Testis (tissue), 3 donors: ENCODE measurements around the gene TEX2. TPM values are rescaled to one million over a fixed set of nuclear protein-coding genes. Genes with fewer than 3 reads are reported as not detected.
"Not testable (repeated sequence)": the region's sequence is repeated elsewhere in the genome, so short reads cannot be mapped to it uniquely, and the experiment has no call there.

ENCODE experiments used
- DNase-seq: peaks from one replicate; pipeline ENCODE4 v3.0.0-alpha.2; 2019
- H3K27ac ChIP-seq, 2 donors: fragments of 200-600 bp; sonication (generic); one replicate each; pipeline ENCODE4 v1.5.1; 2019
- H3K27me3 ChIP-seq: fragments of 200-600 bp; sonication (generic); one replicate; pipeline ENCODE4 v1.5.1; 2019
- H3K36me3 ChIP-seq: fragments of 200-600 bp; sonication (generic); one replicate; pipeline ENCODE4 v1.5.1; 2017; ENCODE audit warnings: low read depth; ENCODE audit errors: missing control alignments
- H3K4me1 ChIP-seq: fragments of 200-600 bp; sonication (generic); one replicate; pipeline ENCODE4 v1.5.1; 2019
- H3K4me3 ChIP-seq, 2 donors: fragments of 200-600 bp; sonication (generic); one replicate each; pipeline ENCODE4 v1.5.1; 2017 to 2019
- H3K9me3 ChIP-seq: fragments of 200-600 bp; sonication (generic); one replicate; pipeline ENCODE4 v1.5.1; 2017
- CTCF ChIP-seq, 3 experiments: fragments of 450-650 bp in 2 of 3; fragments of 200-600 bp in 1 of 3; sonication (generic) in 1 of 3; IDR thresholded peaks; one replicate each; pipeline ENCODE4 v1.5.1; 2016 to 2019; ENCODE audit warnings: antibody characterized with exemption in 3 of 3, mild to moderate bottlenecking in 2 of 3, moderate library complexity in 1 of 3
- POLR2A ChIP-seq: fragments of 450-650 bp; IDR thresholded peaks from one replicate; pipeline ENCODE4 v1.6.1; 2017; ENCODE audit warnings: antibody characterized with exemption, mild to moderate bottlenecking, moderate library complexity
- WGBS, 2 donors: methylation state at CpG; one replicate each; pipeline ENCODE4 v1.1.5; 2018; 5-methylcytosine and 5-hydroxymethylcytosine counted together
- intact Hi-C: fragments of 100-400 bp; cut with DNase I; formaldehyde crosslinking; loops from one replicate; pipeline ENCODE4 v1.15.1; 2023; ENCODE audit warnings: low total_unique reads
- polyA plus RNA-seq: library from polyadenylated mRNA; stranded (reverse); fragments of 350-450 nt; fragmentation: Illumina TruSeq; extraction: RNeasy Lipid Tissue Mini Kit (QIAGEN cat#74804); gene quantifications from one replicate; pipeline ENCODE4 v1.2.3, GENCODE V29; 2014; ENCODE audit warnings: low read depth, low replicate concordance; ENCODE audit not compliant: insufficient read depth
- total RNA-seq, 2 donors: library from RNA; depleted of rRNA; stranded (reverse); fragments of >200 nt; gene quantifications; one replicate each; pipeline ENCODE4 v1.2.3, GENCODE V29; 2016

TEX2 gene
- total and polyA plus RNA-seq, 3 donors from 2014 or later = 66.0 to 136 (median 99.9) TPM

GRCh38 chr17:64128787-64129514 is 134.1 kb downstream of the TEX2 start:
- Histone ChIP-seq H3K27ac (peak overlapping the region; percentile 89 to 94), H3K4me1 (peaks cover 11% of the 10 kb centered on the region), H3K27me3 (no peaks in the 10 kb centered on the region), H3K36me3 (no peaks in the 10 kb centered on the region), H3K4me3 (peak overlapping the region; percentile 83 to 95), H3K9me3 (no peaks in the 10 kb centered on the region)
- 8% methylated on average over 13 to 15 of the region's 15 CpGs for WGBS, 2 donors
- intact Hi-C loops = no loop called here
- TF ChIP-seq POLR2A = no peak
- TF ChIP-seq CTCF (IDR thresholded peaks at IDR 0.05) = no peak
- DNase-seq = peak; percentile 48

- intact Hi-C loops = no loop called here
Observed at GRCh38 chr17:64126918-64127317, 136.1 kb downstream of the TEX2 start.

GRCh38 chr17:64125937-64126336 is 137.1 kb downstream of the TEX2 start:
- no peaks in the 10 kb centered on the region for H3K9me3 ChIP-seq
- peaks cover 6% of the 10 kb centered on the region for H3K4me1 ChIP-seq
- TF ChIP-seq CTCF (IDR thresholded peaks at IDR 0.05) = no peak
- TF ChIP-seq POLR2A = no peak
- H3K27me3 ChIP-seq = no peaks in the 10 kb centered on the region
- intact Hi-C loops = no loop called here
- H3K4me3 ChIP-seq = no peak overlapping the region
- no peaks in the 10 kb centered on the region for H3K36me3 ChIP-seq
- DNase-seq = no peak
- H3K27ac ChIP-seq = no peak overlapping the region
- WGBS, 2 donors = 68 to 97% methylated on average over 3 of the region's 3 CpGs

More at GRCh38 chr17:64126918-64127317, 136.1 kb downstream of the TEX2 start:
- Histone ChIP-seq H3K27ac (no peak overlapping the region), H3K4me3 (no peak overlapping the region), H3K4me1 (peaks cover 11% of the 10 kb centered on the region), H3K9me3 (no peaks in the 10 kb centered on the region), H3K36me3 (no peaks in the 10 kb centered on the region), H3K27me3 (no peaks in the 10 kb centered on the region)
- 62 to 92% methylated on average over 1 of the region's 1 CpG for WGBS, 2 donors
- TF ChIP-seq POLR2A (no peak), CTCF (IDR thresholded peaks at IDR 0.05) (no peak)
- DNase-seq = no peak

- TF ChIP-seq POLR2A = no peak
- no peak for TF ChIP-seq CTCF (IDR thresholded peaks at IDR 0.05)
- Histone ChIP-seq H3K4me3 (no peak overlapping the region), H3K9me3 (no peaks in the 10 kb centered on the region), H3K4me1 (peaks cover 6% of the 10 kb centered on the region), H3K27me3 (no peaks in the 10 kb centered on the region), H3K36me3 (no peaks in the 10 kb centered on the region), H3K27ac (no peak overlapping the region)
- WGBS, 2 donors = 96 to 97% methylated on average over 3 of the region's 3 CpGs
- intact Hi-C loops = no loop called here
- DNase-seq = no peak
Observed at GRCh38 chr17:64124609-64125008, 138.5 kb downstream of the TEX2 start.

GRCh38 chr17:64123114-64123513 is 139.9 kb downstream of the TEX2 start:
- WGBS, 2 donors = 81 to 82% methylated on average over 4 of the region's 4 CpGs
- H3K4me1 ChIP-seq = no peaks in the 10 kb centered on the region
- intact Hi-C loops = no loop called here

GRCh38 chr17:64120972-64121786 is 141.9 kb downstream of the TEX2 start:
- H3K27ac ChIP-seq, DNase-seq, H3K4me3 ChIP-seq, intact Hi-C loops, H3K4me1 ChIP-seq, H3K36me3 ChIP-seq, H3K9me3 ChIP-seq, H3K27me3 ChIP-seq: not testable (repeated sequence)
- WGBS, 2 donors = 93 to 95% methylated on average over 13 of the region's 13 CpGs

More at GRCh38 chr17:64123114-64123513, 139.9 kb downstream of the TEX2 start:
- Histone ChIP-seq H3K9me3 (no peaks in the 10 kb centered on the region), H3K27me3 (no peaks in the 10 kb centered on the region), H3K36me3 (no peaks in the 10 kb centered on the region), H3K27ac (no peak overlapping the region), H3K4me3 (no peak overlapping the region)
- TF ChIP-seq CTCF (IDR thresholded peaks at IDR 0.05) (no peak), POLR2A (no peak)
- DNase-seq = no peak
